GM12865 (cell line): Measurements from ENCODE around the gene ATP11B.
A peak's percentile ranks its signal among the peaks of the same experiment; 100 is the strongest.
"Not testable (repeated sequence)": the region's sequence is repeated elsewhere in the genome, so short reads cannot be mapped to it uniquely, and the experiment has no call there.

Experiments
- DNase-seq: peaks from one replicate; pipeline ENCODE4 v3.0.0; 2010; ENCODE audit warnings: low read depth
- H3K4me3 ChIP-seq: 2 replicates; pipeline ENCODE4 v1.5.1; 2011; ENCODE audit warnings: mild to moderate bottlenecking, low read depth, low read length, control low read depth
- TF ChIP-seq, protein P1 (sequence below): IDR thresholded peaks from 2 replicates; pipeline ENCODE4 v1.5.1; 2011; ENCODE audit warnings: low read length, control low read depth, low read depth, inconsistent platforms; ENCODE audit not compliant: insufficient read depth; ENCODE audit errors: missing control alignments

The ATP11B gene

DNA sequence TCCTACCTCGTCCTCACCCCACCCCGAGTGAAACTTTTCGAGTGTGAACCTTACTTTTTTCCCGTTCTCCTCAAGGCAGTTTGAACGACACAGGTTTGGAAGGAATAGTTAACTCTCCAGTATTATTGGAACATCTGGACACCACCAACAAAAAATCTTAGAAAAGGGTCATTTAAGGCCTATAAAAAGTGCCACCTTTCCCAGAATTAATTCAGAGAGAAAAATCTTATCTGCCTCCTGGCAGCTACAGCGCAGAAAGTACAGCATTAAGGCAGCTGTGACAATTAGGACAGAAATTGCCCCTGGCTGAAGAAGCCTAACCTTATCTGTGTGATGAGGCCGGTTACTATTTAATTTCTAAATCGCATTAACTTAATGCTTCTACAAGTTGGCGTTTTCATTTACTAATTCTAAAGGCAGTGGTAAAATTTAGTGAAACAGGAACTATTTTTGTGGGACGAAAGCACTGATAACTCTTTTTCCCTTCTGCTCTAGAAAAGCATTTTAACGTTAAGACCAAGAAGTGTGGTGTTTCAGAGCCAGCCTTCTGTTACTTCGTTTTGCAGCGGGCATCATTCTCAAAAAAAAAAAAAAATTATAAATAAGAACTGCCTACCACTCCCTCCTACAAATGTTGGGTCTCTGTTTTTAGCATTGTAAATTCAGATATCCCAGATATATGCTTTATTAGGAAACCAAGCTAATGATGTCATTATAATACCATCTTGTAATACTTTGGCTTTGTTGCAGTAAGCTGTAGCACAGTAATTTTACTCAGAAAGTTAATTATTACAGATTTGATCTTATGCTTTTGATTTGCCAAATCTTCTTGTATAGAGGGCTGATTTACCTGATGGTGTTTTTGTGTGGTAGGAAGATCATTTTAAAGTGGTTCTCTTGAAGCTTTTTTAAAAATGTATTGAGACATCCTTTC, 1.4 kb downstream of the ATP11B start:
- TF ChIP-seq, protein P1, sequence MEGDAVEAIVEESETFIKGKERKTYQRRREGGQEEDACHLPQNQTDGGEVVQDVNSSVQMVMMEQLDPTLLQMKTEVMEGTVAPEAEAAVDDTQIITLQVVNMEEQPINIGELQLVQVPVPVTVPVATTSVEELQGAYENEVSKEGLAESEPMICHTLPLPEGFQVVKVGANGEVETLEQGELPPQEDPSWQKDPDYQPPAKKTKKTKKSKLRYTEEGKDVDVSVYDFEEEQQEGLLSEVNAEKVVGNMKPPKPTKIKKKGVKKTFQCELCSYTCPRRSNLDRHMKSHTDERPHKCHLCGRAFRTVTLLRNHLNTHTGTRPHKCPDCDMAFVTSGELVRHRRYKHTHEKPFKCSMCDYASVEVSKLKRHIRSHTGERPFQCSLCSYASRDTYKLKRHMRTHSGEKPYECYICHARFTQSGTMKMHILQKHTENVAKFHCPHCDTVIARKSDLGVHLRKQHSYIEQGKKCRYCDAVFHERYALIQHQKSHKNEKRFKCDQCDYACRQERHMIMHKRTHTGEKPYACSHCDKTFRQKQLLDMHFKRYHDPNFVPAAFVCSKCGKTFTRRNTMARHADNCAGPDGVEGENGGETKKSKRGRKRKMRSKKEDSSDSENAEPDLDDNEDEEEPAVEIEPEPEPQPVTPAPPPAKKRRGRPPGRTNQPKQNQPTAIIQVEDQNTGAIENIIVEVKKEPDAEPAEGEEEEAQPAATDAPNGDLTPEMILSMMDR, result no peak
- peak overlapping the region; percentile 92 for H3K4me3 ChIP-seq
- DNase-seq, result no peak

GRCh38 chr3:182795389-182795782, 2.1 kb downstream of the ATP11B start:
- TF ChIP-seq, protein P1, result no peak
- peak overlapping the region; percentile 92 for H3K4me3 ChIP-seq
- DNase-seq, result peak; percentile 80

GRCh38 chr3:182796310-182796709, 3.0 kb downstream of the ATP11B start:
- TF ChIP-seq, protein P1, result no peak
- DNase-seq, result no peak
- H3K4me3 ChIP-seq, result no peak overlapping the region; the same call in 1 of the 2 replicates

GRCh38 chr3:182797876-182798275, 4.6 kb downstream of the ATP11B start:
- no peak for DNase-seq
- no peak overlapping the region for H3K4me3 ChIP-seq
- TF ChIP-seq, protein P1, result no peak

- H3K4me3 ChIP-seq, DNase-seq: not testable (repeated sequence)
These were observed 5.8 kb downstream of the ATP11B start for GRCh38 chr3:182799143-182799542.

DNA sequence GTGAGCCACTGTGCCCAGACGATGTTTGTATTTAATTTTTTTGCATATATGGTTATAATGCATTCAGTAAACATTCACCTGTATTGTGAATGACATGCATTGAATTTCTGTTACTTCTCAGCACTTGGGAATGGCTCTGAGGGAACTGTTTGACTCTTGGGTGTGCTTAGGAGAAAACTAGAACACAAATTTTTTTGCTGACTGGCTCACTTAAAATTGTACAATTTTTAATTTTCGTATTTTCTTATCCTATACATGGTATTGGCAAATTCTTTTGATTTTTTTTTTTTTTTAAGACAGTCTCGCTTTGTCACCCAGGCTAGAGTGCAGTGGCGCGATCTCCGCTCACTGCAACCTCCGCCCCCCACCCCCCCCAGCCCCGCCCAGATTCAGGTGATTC, 7.2 kb downstream of the ATP11B start:
- H3K4me3 ChIP-seq, result no peak overlapping the region
- TF ChIP-seq, protein P1, result no peak

GRCh38 chr3:182802413-182803390, 9.4 kb downstream of the ATP11B start:
- TF ChIP-seq, protein P1, result no peak
- DNase-seq, result no peak

More for the DNA sequence above, 7.2 kb downstream of the ATP11B start:
- no peak for DNase-seq

More at GRCh38 chr3:182802413-182803390, 9.4 kb downstream of the ATP11B start:
- H3K4me3 ChIP-seq, result no peak overlapping the region
